H1 (cell line): ENCODE measurements around the gene HOXA13. TPM values are rescaled to one million over a fixed set of nuclear protein-coding genes. Genes with fewer than 3 reads are reported as not detected.
A peak's percentile ranks its signal among the peaks of the same experiment; 100 is the strongest.

Experiments
- CTCF ChIA-PET: fragments of 300-600 bp; sonication (Branson Sonifier 250); formaldehyde crosslinking; loops from one replicate; lab custom pipeline; 2021; ENCODE audit not compliant: partially characterized antibody; lab: Charles Lee
- POLR2A ChIA-PET: fragments of 300-600 bp; sonication (Branson Sonifier 250); formaldehyde crosslinking; loops from one replicate; lab custom pipeline; 2021; ENCODE audit warnings: inconsistent platforms; ENCODE audit not compliant: partially characterized antibody; lab: Charles Lee
- DNase-seq, 2 experiments: peaks; one replicate each; pipeline versions ENCODE4 v3.0.0 to v3.0.0-alpha.2; 2010 to 2022; ENCODE audit warnings: low spot score in 2 of 2, low read depth in 1 of 2, mixed read lengths in 1 of 2
- FAIRE-seq: peaks from 2 replicates; lab custom pipeline; 2011; peaks lifted over from hg19 to GRCh38; lab: Jason Lieb, UNC
- H2AFZ ChIP-seq: 2 replicates; pipeline ENCODE4 v1.8.1; 2012; ENCODE audit warnings: low read length, inconsistent platforms
- H2AK5ac ChIP-seq: 2 replicates; pipeline ENCODE4 v1.6.1; 2013; ENCODE audit warnings: low read depth, low read length
- H2BK120ac ChIP-seq: replicated peaks from 2 replicates; pipeline ENCODE3; 2013; ENCODE audit warnings: low read depth, low read length, inconsistent platforms
- H2BK12ac ChIP-seq: 2 replicates; pipeline ENCODE4 v1.6.1; 2013; ENCODE audit warnings: low read depth, low read length
- H2BK15ac ChIP-seq: 2 replicates; pipeline ENCODE4 v1.6.1; 2013; ENCODE audit warnings: low read length
- H2BK20ac ChIP-seq: 2 replicates; pipeline ENCODE4 v1.6.1; 2013; ENCODE audit warnings: low read length
- H2BK5ac ChIP-seq: 2 replicates; pipeline ENCODE4 v1.6.1; 2013; ENCODE audit warnings: low read depth, low read length
- H3K14ac ChIP-seq: 2 replicates; pipeline ENCODE4 v1.6.1; 2013; ENCODE audit warnings: inconsistent platforms; ENCODE audit not compliant: insufficient read length
- H3K18ac ChIP-seq: 2 replicates; pipeline ENCODE4 v1.6.1; 2013; ENCODE audit warnings: low read length; ENCODE audit errors: extremely low read depth
- H3K23ac ChIP-seq: 2 replicates; pipeline ENCODE4 v1.6.1; 2013; ENCODE audit warnings: inconsistent platforms; ENCODE audit not compliant: insufficient read length
- H3K23me2 ChIP-seq: 2 replicates; pipeline ENCODE4 v1.6.1; 2013; ENCODE audit warnings: low read depth, low read length
- H3K27ac ChIP-seq: 2 replicates; pipeline ENCODE4 v1.6.1; 2011; ENCODE audit warnings: low read depth, low read length, inconsistent platforms
- H3K27me3 ChIP-seq, 4 experiments: replicated peaks in 1 of 4; 1 replicate in 1 of 4; 2 replicates in 3 of 4; pipeline versions ENCODE4 v1.6.1 to v1.8.1; 2011 to 2013; ENCODE audit warnings: low read length in 3 of 4, mild to moderate bottlenecking in 3 of 4, inconsistent platforms in 2 of 4, mixed read lengths in 2 of 4, moderate library complexity in 1 of 4; ENCODE audit not compliant: control insufficient read depth in 3 of 4, insufficient read depth in 3 of 4; ENCODE audit errors: extremely low read depth in 1 of 4
- H3K36me3 ChIP-seq, 4 experiments: 2 replicates each; pipeline versions ENCODE4 v1.6.1 to v1.8.1; 2011 to 2013; ENCODE audit warnings: mild to moderate bottlenecking in 4 of 4, low read length in 3 of 4, moderate library complexity in 2 of 4, control low read depth in 1 of 4, inconsistent platforms in 1 of 4; ENCODE audit not compliant: insufficient read depth in 4 of 4, control insufficient read depth in 2 of 4
- H3K4ac ChIP-seq: replicated peaks from 2 replicates; pipeline ENCODE3; 2013; ENCODE audit warnings: low read length, low read depth, mixed read lengths, inconsistent platforms; ENCODE audit not compliant: insufficient read length
- H3K4me1 ChIP-seq, 4 experiments: replicated peaks in 1 of 4; 1 replicate in 1 of 4; 2 replicates in 3 of 4; pipeline versions ENCODE4 v1.6.1 to v1.8.1; 2011 to 2013; ENCODE audit warnings: low read length in 3 of 4, inconsistent platforms in 2 of 4, mixed read lengths in 1 of 4; ENCODE audit not compliant: insufficient read depth in 4 of 4, control insufficient read depth in 3 of 4
- H3K4me2 ChIP-seq, 2 experiments: 2 replicates each; pipeline versions ENCODE4 v1.6.1 to v1.8.1; 2011 to 2013; ENCODE audit warnings: low read depth in 2 of 2, low read length in 2 of 2, control low read depth in 1 of 2, inconsistent platforms in 1 of 2, mild to moderate bottlenecking in 1 of 2; ENCODE audit not compliant: insufficient read depth in 1 of 2
- H3K4me3 ChIP-seq, 4 experiments: fragments of 200-600, 300-600 bp in 1 of 4; sonication (generic), shearing (Covaris generic), sonication (Bioruptor Twin) in 1 of 4; 2 replicates each; pipeline versions ENCODE4 v1.5.1 to v1.8.1; 2011 to 2016; ENCODE audit warnings: low read length in 4 of 4, low read depth in 3 of 4, control low read depth in 2 of 4, inconsistent platforms in 2 of 4, mild to moderate bottlenecking in 2 of 4, mixed read lengths in 1 of 4, moderate library complexity in 1 of 4; ENCODE audit not compliant: insufficient read depth in 2 of 4; ENCODE audit errors: extremely low read depth in 1 of 4
- H3K56ac ChIP-seq: replicated peaks from 2 replicates; pipeline ENCODE3; 2013; ENCODE audit warnings: low read depth, mild to moderate bottlenecking, mixed read lengths, low read length, inconsistent platforms; ENCODE audit not compliant: insufficient read length
- H3K79me1 ChIP-seq: 2 replicates; pipeline ENCODE4 v1.6.1; 2013; ENCODE audit warnings: low read depth, low read length, control low read depth
- H3K79me2 ChIP-seq, 2 experiments: 2 replicates each; pipeline versions ENCODE4 v1.6.1 to v1.8.1; 2012 to 2013; ENCODE audit warnings: low read length in 2 of 2, mild to moderate bottlenecking in 2 of 2, inconsistent platforms in 1 of 2; ENCODE audit not compliant: insufficient read depth in 2 of 2, control insufficient read depth in 1 of 2
- H3K9ac ChIP-seq, 4 experiments: replicated peaks in 1 of 4; 1 replicate in 1 of 4; 2 replicates in 3 of 4; pipeline versions ENCODE4 v1.6.1 to v1.8.1; 2011 to 2013; ENCODE audit warnings: low read depth in 3 of 4, low read length in 3 of 4, control low read depth in 2 of 4, mild to moderate bottlenecking in 2 of 4, moderate library complexity in 2 of 4, inconsistent platforms in 1 of 4; ENCODE audit errors: extremely low read depth in 1 of 4
- H3K9me3 ChIP-seq, 2 experiments: 2 replicates each; pipeline versions ENCODE4 v1.6.1 to v1.8.1; 2012 to 2013; ENCODE audit warnings: mild to moderate bottlenecking in 2 of 2, moderate library complexity in 2 of 2, control low read depth in 1 of 2, inconsistent platforms in 1 of 2, low read depth in 1 of 2, low read length in 1 of 2, mixed read lengths in 1 of 2; ENCODE audit not compliant: insufficient read depth in 2 of 2
- H4K20me1 ChIP-seq, 2 experiments: replicated peaks in 1 of 2; 2 replicates each; pipeline versions ENCODE3 to v1.8.1; 2011 to 2013; ENCODE audit warnings: inconsistent platforms in 2 of 2, low read length in 2 of 2, mild to moderate bottlenecking in 1 of 2; ENCODE audit not compliant: insufficient read depth in 2 of 2, control insufficient read depth in 1 of 2
- H4K5ac ChIP-seq: 2 replicates; pipeline ENCODE4 v1.6.1; 2013; ENCODE audit warnings: low read length, low read depth, mixed read lengths, inconsistent platforms; ENCODE audit not compliant: insufficient read length
- H4K8ac ChIP-seq: 2 replicates; pipeline ENCODE4 v1.8.0; 2013; ENCODE audit warnings: mild to moderate bottlenecking, moderate library complexity, low read length, inconsistent platforms; ENCODE audit not compliant: insufficient read depth; ENCODE audit errors: extremely low read depth
- H4K91ac ChIP-seq: replicated peaks from 2 replicates; pipeline ENCODE3; 2013; ENCODE audit warnings: low read length, mixed read lengths, inconsistent platforms; ENCODE audit not compliant: insufficient read length
- CBX8 ChIP-seq: fragments of 300-800, 300-1000 bp; sonication (generic); IDR thresholded peaks from 2 replicates; pipeline ENCODE4 v1.7.1; 2016; ENCODE audit warnings: low read depth, low read length, borderline replicate concordance
- CEBPB ChIP-seq: IDR thresholded peaks from 2 replicates; pipeline ENCODE4 v1.6.1; 2012; ENCODE audit warnings: low read depth, low read length
- CHD2 ChIP-seq: IDR thresholded peaks from 2 replicates; pipeline ENCODE4 v1.6.1; 2012; ENCODE audit warnings: low read length, improper control_type of control experiment
- GABPA ChIP-seq: IDR thresholded peaks from 2 replicates; pipeline ENCODE4 v1.6.1; 2011; ENCODE audit warnings: mild to moderate bottlenecking, low read length, moderate library complexity, borderline replicate concordance; ENCODE audit not compliant: insufficient read depth
- HDAC6 ChIP-seq: IDR thresholded peaks from one replicate; pipeline ENCODE4 v1.7.1; 2012; ENCODE audit warnings: low read depth, mild to moderate bottlenecking, inconsistent platforms, low read length, moderate library complexity
- JUND ChIP-seq: IDR thresholded peaks from 2 replicates; pipeline ENCODE4 v1.6.1; 2011; ENCODE audit warnings: mild to moderate bottlenecking, improper control_type of control experiment, low read length
- MAFK ChIP-seq: IDR thresholded peaks from 2 replicates; pipeline ENCODE4 v1.6.1; 2012; ENCODE audit warnings: low read depth, mild to moderate bottlenecking, improper control_type of control experiment, low read length
- NANOG ChIP-seq: IDR thresholded peaks from 2 replicates; pipeline ENCODE4 v1.6.1; 2011; ENCODE audit warnings: low read length, low read depth, mild to moderate bottlenecking, inconsistent platforms; ENCODE audit not compliant: insufficient read depth, poor library complexity, severe bottlenecking
- NRF1 ChIP-seq: IDR thresholded peaks from 2 replicates; pipeline ENCODE4 v1.6.1; 2011; ENCODE audit warnings: mild to moderate bottlenecking, low read depth, low read length, improper control_type of control experiment
- PHF8 ChIP-seq: fragments of 200-600 bp; sonication (generic); conservative IDR thresholded peaks from 2 replicates; pipeline ENCODE4 v1.7.1; 2012; ENCODE audit warnings: low read depth, mild to moderate bottlenecking, inconsistent platforms, low read length, moderate library complexity
- RBBP5 ChIP-seq: IDR thresholded peaks from 2 replicates; pipeline ENCODE4 v1.7.1; 2012; ENCODE audit warnings: low read depth, mild to moderate bottlenecking, inconsistent platforms, low read length, moderate library complexity, borderline replicate concordance
- RNF2 ChIP-seq: fragments of 200-900, 300-1000 bp; sonication (generic); IDR thresholded peaks from 2 replicates; pipeline ENCODE4 v1.7.1; 2016; ENCODE audit warnings: borderline replicate concordance, low read depth, mild to moderate bottlenecking, antibody characterized with exemption, low read length; ENCODE audit not compliant: poor library complexity, severe bottlenecking; ENCODE audit errors: missing control alignments
- SAP30 ChIP-seq: fragments of 300-600 bp; sonication (generic); IDR thresholded peaks from 2 replicates; pipeline ENCODE4 v1.7.1; 2012; ENCODE audit warnings: low read length, moderate library complexity, mild to moderate bottlenecking, inconsistent platforms; ENCODE audit not compliant: insufficient read depth, insufficient replicate concordance
- SP1 ChIP-seq: IDR thresholded peaks from 2 replicates; pipeline ENCODE4 v1.6.1; 2011; ENCODE audit warnings: low read depth, low read length
- WGBS, 2 experiments: shearing (Covaris generic) in 1 of 2; methylation state at CpG; one replicate each; pipeline versions ENCODE4 v1.1.6 to v1.1.7; 2013 to 2015; ENCODE audit warnings: low lambda C conversion rate in 2 of 2, mixed read lengths in 2 of 2, inconsistent platforms in 1 of 2, low coverage in 1 of 2, missing lambda C conversion rate in 1 of 2; ENCODE audit not compliant: insufficient replicate concordance in 2 of 2, insufficient coverage in 1 of 2, insufficient read length in 1 of 2; ENCODE audit errors: extremely low coverage in 1 of 2, missing lambda C conversion rate in 1 of 2; 5-methylcytosine and 5-hydroxymethylcytosine counted together
- polyA plus RNA-seq, 7 experiments: library from polyadenylated mRNA; depleted of rRNA in 3 of 7; stranded (reverse) in 5 of 7; unstranded in 2 of 7; fragments of >200 nt in 5 of 7; fragments of 200-250 nt in 2 of 7; gene quantifications; 1 replicate in 5 of 7; 2 replicates in 1 of 7; 4 replicates in 1 of 7; pipeline versions ENCODE4 v1.2.1 to v1.2.3, GENCODE V29; 2011 to 2013; ENCODE audit warnings: missing spikeins in 2 of 7, mixed read lengths in 2 of 7
- total RNA-seq: library from RNA; stranded (reverse); fragmentation: NEBNext Ultra II Directional; extraction: Animal tissue kit (Norgen Biotek cat#: 25700); gene quantifications from 2 replicates; pipeline ENCODE4 v1.2.1, GENCODE V29; 2021

HOXA13 gene
- total and polyA plus RNA-seq, 2 of the 8 experiments (the other 6 are each of a cell fraction or from before 2014, with no cell fraction given): not detected

GRCh38 chr7:27194002-27194352, 5.9 kb downstream of the HOXA13 start:
- H4K20me1 ChIP-seq: peaks cover 25 to 46% of the 10 kb centered on the region in 2 experiments
- no peak overlapping the region for H3K14ac ChIP-seq
- no peak overlapping the region for H4K5ac ChIP-seq
- H3K18ac ChIP-seq: no peak overlapping the region
- no peak overlapping the region for H3K23ac ChIP-seq
- H2BK20ac ChIP-seq: no peak overlapping the region
- ChIA-PET POLR2A (no interaction called here), CTCF (interaction anchor here (0.6 to 3.2 kb wide), 5 partner anchors 11 to 903 kb away, joined by 3 to 31 read pairs (median 9); no protein-coding TSS in a partner anchor)
- H3K4ac ChIP-seq: no peak overlapping the region
- no peaks in the 10 kb centered on the region for H3K79me2 ChIP-seq
- no peak overlapping the region for H3K9ac ChIP-seq
- H3K9me3 ChIP-seq: peaks cover 0 to 3% of the 10 kb centered on the region in 2 experiments; a peak in 1 of 4 replicates
- no peak overlapping the region for H2BK15ac ChIP-seq
- no peak overlapping the region for H3K56ac ChIP-seq
- H3K4me2 ChIP-seq: no peak overlapping the region
- H3K27me3 ChIP-seq: peaks cover 83 to 100% (median 95%) of the 10 kb centered on the region in 4 experiments
- H2BK120ac ChIP-seq: no peak overlapping the region
- DNase-seq: no peak
- H2AK5ac ChIP-seq: no peak overlapping the region
- H3K23me2 ChIP-seq: no peaks in the 10 kb centered on the region
- H3K36me3 ChIP-seq: peaks cover 0 to 13% (median 0%) of the 10 kb centered on the region in 4 experiments; a peak in 1 of 8 replicates
- FAIRE-seq: no peak
- H3K79me1 ChIP-seq: no peaks in the 10 kb centered on the region
- H3K4me1 ChIP-seq: peaks cover 0 to 7% (median 5%) of the 10 kb centered on the region in 4 experiments; a peak in 5 of 7 replicates
- H3K4me3 ChIP-seq: no peak overlapping the region
- no peak overlapping the region for H2BK12ac ChIP-seq
- no peak overlapping the region for H3K27ac ChIP-seq
- no peak overlapping the region for H2BK5ac ChIP-seq
- H4K8ac ChIP-seq: no peak overlapping the region
- 27% methylated on average over 2 of the region's 2 CpGs; no CpG with 5 or more reads in 1 of the 2 experiments for WGBS, 2 experiments
- H4K91ac ChIP-seq: no peak overlapping the region
- H2AFZ ChIP-seq: no peak overlapping the region
- TF ChIP-seq CEBPB: no peak
- no peak for TF ChIP-seq RBBP5
- no peak for TF ChIP-seq JUND
- no peak for TF ChIP-seq SAP30
- no peak for TF ChIP-seq GABPA
- TF ChIP-seq NRF1: no peak
- no peak for TF ChIP-seq NANOG
- TF ChIP-seq HDAC6: no peak
- 0 out of 2 replicates have a peak, but pooled peaks have one; percentile 1 for TF ChIP-seq SP1
- TF ChIP-seq CHD2: no peak
- TF ChIP-seq CBX8: 0 out of 2 replicates have a peak, but pooled peaks have one; percentile 52
- no peak for TF ChIP-seq PHF8
- no peak for TF ChIP-seq MAFK
- peak; percentile 35 for TF ChIP-seq RNF2
